NOMO-1 treated with DMSO at 0.1 percent for 48 hours (cell line): ENCODE measurements around the gene CRHR1.
"Not testable (repeated sequence)": the region's sequence is repeated elsewhere in the genome, so short reads cannot be mapped to it uniquely, and the experiment has no call there.

Source experiments
- DNase-seq: peaks from one replicate; lab custom pipeline; 2025; ENCODE audit not compliant: unreplicated experiment; lab: John Stamatoyannopoulos, UW

Gene CRHR1

DNA sequence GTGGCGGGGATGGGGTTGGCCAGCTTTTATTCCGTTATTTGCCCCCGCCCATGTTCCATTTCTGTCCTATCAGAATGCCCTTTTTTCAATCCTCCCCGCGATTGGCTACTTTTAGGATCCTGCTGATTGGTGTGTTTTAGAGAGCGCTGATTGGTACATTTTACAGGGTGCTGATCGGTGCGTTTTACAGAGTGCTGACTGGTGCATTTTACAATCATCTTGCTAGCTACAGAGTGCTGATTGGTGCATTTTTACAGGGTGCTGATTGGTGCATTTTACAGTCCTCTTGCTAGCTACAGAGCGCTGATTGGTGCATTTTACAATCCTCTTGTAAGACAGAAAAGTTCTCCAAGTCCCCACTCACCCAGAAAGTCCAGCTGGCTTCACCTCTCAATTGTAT is 78.0 kb downstream of the CRHR1 start:
- not testable (repeated sequence) for DNase-seq

DNA sequence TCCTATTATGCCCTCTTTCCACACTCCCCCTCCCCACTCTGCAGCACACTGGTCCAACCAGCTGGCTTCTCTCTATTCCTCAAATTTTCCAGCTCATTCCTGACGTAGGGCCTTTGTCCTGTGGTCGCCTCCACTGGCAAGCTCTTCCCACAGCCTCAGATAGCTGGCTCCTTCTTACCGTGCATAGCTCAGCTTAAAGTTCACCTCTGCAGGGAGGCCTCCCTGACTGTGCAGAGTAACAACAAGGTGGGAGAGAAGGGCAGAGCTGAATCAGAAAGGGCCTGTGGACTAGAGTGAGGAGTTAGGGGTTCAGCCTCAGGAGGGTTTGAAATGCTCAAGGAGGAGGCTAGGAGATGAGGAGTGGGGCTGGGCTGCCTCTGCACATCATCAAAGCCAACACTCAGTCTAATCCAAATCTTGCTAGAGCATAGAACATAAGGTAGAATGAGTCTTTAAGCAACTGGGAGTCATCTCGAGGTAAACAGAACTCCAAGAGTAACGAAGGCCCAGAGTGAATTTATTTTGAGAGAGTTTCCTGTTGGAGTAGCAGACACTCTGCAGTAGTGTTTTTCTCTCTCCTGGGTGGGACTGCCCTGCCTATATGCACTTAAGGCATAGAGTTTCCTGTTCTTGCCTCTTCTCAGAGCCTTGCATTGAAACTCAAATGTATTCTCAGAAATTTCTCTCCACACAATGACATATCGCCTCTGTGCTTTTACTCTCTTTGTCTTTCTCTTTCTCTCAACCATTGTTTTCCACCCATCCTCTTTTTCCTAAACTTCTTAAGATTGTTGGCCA is 79.9 kb downstream of the CRHR1 start:
- no peak for DNase-seq

DNA sequence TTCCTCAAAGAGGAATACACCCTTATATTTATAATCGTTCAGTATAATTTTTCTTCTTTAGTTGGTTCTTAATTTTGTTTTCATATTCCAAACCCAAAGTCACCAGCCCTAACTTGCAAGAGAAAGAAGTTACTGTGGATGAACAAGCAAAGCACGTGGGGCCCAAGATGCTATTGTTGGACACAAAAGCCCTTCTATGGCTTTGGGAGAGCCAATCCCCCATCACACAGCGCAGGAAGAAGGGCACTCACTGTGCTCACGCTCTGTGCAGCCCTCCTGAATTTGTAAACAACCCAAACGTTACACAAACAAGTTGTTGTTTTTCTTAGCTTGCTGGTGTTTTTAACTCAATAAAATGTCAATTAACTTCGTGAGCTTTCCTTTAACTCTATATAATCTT is 83.1 kb downstream of the CRHR1 start:
- DNase-seq, result no peak

DNA sequence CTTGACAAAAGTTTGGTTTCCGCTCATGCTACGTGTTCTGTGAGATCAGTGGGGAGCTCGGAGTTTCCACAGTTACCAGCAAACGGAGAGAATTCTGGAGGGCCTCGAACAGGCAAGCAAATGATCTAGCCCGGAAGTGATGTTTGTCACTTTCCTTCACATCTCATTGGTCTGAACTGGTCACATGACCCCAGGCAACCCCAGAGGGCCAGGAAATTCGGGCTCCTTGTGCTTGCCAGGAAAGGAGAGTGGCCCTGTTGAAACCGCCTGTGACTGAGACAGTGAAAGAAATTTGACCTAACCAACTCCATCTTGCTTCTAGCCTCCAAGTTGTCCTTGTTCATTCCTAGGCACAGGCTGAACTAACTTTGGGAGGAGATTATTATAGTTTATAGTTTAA is 83.6 kb downstream of the CRHR1 start:
- no peak for DNase-seq

DNA sequence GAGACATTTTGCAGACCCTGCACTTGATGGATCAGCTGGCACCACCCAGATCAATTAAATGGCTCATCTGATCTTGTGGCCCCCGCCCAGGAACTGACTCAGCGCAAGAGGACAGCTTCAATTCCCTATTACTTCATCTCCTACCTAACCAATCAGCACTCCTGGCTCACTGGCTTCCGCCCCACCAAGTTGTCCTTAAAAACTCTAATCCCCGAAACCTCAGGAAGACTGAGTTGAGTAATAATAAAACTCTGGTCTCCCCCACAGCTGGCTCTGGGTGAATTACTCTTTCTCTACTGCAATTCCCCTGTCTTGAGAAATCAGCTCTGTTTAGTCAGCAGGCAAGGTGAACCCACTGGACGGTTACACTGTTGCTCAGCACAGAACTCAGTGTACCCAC is 84.2 kb downstream of the CRHR1 start:
- DNase-seq, result peak; percentile 27

DNA sequence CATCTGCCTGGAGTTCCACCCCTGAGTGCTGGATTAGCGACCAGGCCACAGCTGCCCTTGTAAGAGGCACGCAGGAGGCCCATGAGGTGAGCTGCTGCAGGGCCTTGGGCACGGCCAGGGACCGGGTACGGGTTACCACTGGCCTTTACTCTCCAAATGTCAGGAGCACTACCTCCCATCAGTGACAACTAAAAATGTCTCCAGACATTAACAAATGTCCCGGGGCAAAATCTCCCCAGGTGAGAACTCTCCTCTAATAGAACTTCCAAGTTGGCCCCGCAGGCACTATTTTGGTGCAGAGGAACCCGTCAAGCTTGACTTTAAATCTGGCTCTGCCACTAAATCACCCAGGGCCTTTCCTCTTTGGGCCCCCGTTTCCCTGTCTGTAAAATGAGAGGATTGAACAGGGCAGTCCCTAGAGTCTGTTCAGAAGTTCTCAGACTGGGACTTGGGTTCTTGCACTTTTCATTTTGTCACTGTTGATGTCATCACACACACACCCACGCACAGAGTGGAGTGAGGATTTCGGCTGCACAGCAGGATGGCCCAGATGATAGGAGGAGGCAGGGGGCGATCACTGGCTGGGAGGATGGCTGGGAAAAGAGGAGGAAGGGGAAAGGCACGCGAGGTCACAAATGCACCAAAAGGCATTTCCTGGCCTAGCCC is 85.7 kb downstream of the CRHR1 start:
- DNase-seq, result no peak

DNA sequence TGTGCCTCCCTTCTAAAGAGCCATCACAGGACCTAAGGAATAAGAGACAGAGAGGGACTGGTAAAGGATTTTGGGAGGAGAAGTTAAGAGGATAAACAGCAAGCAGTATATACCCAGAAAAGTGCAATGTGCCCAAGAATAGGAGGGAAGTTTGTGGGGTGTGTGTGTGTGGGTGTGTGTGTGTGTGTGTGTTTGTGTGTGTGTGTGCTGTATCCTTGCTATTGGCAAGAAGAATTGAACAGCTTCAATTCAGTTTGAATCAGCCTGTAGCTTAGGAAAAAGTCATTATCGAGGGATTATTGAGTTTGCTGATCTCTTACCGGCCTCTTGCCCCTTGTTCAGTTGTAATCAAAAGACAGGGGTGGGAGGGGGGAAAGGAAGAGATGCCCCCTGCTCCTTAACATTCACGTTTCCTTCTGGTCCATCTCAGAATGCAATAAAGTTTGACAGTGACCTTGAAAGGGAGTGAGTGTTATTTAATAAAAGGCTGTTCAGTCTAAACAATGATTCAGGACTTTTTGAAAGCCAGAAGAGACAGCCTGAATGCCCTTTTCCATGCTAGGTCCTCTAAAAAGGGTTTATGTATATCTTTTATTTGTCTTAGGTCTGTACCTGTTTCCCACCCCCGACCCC is 86.3 kb downstream of the CRHR1 start:
- no peak for DNase-seq

DNA sequence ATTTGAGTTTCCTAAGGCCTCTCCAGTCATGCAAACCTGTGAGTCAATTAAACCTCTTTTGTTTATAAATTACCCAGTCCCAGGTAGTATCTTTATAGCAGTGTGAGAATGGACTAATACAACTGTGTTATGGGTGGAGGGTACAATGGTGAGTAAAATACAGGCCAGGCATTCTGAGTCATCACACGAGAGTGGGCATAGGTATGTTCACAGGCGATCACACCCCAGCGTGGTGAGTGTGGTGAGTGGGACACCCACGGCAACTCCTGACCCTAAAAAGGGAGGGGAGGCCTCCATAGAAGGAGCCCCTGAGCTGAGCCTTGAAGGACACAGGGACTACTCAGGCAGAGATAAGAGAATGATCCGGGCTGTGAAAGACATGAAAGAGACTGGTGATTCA is 87.6 kb downstream of the CRHR1 start:
- no peak for DNase-seq

DNA sequence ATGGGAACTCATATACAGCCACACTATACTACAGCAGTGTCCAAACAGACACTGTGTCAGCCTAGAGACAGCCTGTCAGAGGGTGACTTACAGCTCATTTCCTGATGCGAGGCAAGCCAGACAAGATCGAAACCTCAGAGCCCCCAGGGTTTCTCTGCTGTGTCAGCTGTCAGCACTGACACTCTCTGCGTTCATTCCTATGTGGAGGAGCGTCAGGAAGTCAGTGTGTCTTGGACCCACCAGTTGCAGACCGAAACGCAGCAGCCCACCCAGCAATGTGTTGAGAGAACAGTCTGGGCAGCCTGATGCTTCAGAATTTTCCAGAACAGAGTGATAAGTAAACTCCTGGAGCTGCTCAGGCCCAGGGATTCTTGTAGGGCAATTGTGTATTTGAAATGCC is 89.6 kb downstream of the CRHR1 start:
- DNase-seq, result no peak

DNA sequence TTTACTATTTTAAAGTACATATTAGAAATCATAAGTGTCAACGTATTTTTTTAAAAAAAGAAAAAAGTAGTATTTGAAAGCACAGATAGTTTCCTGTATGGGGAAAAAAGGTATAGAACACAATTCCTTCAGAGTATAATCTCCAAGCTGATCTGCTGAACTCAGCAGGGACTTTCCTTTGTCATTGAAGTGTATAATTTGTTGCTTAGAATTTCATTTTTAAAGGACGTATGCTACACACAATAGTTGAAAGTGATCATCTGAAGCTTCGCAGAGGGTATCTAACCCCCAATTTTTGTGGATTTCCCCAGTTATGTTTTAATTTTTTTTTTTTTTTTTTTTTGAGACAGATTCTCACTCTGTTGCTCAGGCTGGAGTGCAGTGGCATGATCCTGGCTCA is 90.0 kb downstream of the CRHR1 start:
- no peak for DNase-seq

DNA sequence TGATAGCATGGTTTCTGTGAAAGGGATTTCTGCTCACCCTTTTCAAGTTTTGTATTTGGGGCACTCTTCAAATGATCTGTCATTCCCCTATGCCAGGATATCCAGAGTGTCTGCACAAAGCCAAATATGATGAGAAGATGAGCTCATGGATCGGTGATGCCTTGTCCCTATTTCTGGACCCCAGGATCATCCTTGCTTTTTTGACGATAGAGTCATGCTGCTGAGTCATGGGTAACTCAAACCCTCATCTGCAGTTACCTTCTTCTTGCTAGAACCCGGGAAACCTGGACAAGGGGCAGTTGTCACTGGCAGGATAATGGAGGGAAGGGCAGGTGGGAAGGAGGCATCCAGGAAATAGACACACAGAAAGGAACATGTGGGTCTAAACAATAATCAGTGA is 92.4 kb downstream of the CRHR1 start:
- DNase-seq, result no peak

DNA sequence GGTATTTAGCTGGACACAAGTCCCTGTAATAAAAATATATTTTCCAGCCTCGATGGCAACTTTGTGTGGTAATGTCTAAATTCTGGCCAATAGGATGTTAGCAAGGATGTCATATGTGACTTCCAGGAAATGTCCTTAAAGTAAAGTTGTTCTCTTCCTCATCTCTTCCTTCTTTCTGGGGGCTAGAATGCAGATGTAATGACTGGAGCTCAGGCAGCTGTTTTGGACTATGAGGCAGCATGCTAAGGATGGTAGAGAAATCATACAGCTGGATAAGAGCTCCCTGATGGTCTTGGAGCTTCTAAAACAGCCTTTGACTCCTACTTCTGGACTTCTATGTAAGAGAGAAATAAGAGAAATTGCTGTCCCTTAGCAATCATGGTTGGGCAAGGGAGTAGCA is 93.3 kb downstream of the CRHR1 start:
- no peak for DNase-seq

DNA sequence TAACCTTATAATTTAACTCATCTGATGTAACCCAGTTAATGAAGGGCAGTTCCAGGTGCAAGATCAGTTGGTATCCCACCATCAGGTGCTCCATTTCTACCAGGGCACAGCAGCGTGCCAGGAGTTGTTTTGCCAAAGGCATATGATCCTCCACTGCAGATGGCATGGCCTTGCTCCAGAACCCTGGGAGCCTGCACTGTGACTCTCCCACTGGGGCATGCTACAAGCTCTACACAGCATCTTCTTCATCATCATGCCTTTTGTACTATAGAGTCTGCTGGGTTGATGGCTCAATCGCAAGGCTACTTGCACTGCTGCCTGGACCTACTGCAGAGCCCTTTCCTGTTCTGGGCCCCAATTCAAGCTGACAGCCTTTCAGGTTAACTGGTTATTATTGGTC is 98.9 kb downstream of the CRHR1 start:
- no peak for DNase-seq
